GM23338 (cell line): ENCODE data around the gene SNAPC2. TPM values are rescaled to one million over a fixed set of nuclear protein-coding genes. Genes with fewer than 3 reads are reported as not detected.

Experiments
- ATAC-seq: fragments of 200-7000 bp; cut with Tn5 transposase; 3 replicates; pipeline ENCODE4 v1.9.1; 2020
- DNase-seq: peaks from one replicate; pipeline ENCODE4 v3.0.0-alpha.2; 2015; ENCODE audit warnings: low spot score
- H2AFZ ChIP-seq: fragments of 200-600 bp; sonication (generic); 2 replicates; pipeline ENCODE4 v1.8.0; 2016; ENCODE audit warnings: antibody characterized with exemption, mild to moderate bottlenecking, moderate library complexity
- H3F3A ChIP-seq: fragments of 200-600 bp; sonication (generic); replicated peaks from 2 replicates; pipeline ENCODE4 v1.8.0; 2017; ENCODE audit warnings: antibody characterized with exemption, mixed run types, low read depth
- H3K27ac ChIP-seq: fragments of 200-600 bp; sonication (generic); 2 replicates; pipeline ENCODE4 v1.6.1; 2016; ENCODE audit warnings: low read depth
- H3K27me3 ChIP-seq: fragments of 200-600 bp; sonication (generic); 2 replicates; pipeline ENCODE4 v1.8.0; 2016; ENCODE audit warnings: mild to moderate bottlenecking, mixed run types, moderate library complexity; ENCODE audit not compliant: insufficient read depth
- H3K36me3 ChIP-seq: fragments of 200-600 bp; sonication (generic); 2 replicates; pipeline ENCODE4 v1.8.0; 2016; ENCODE audit warnings: mild to moderate bottlenecking; ENCODE audit not compliant: insufficient read depth
- H3K4me1 ChIP-seq: fragments of 200-600 bp; sonication (generic); 2 replicates; pipeline ENCODE4 v1.8.0; 2016; ENCODE audit warnings: mild to moderate bottlenecking, moderate library complexity; ENCODE audit not compliant: insufficient read depth
- H3K4me2 ChIP-seq: fragments of 200-600 bp; sonication (generic); 2 replicates; pipeline ENCODE4 v1.7.1; 2017; ENCODE audit warnings: mixed run types
- H3K4me3 ChIP-seq: fragments of 200-600 bp; sonication (generic); 2 replicates; pipeline ENCODE4 v1.6.1; 2016; ENCODE audit warnings: mixed run types
- H3K79me2 ChIP-seq: fragments of 200-600 bp; sonication (generic); replicated peaks from 2 replicates; pipeline ENCODE4 v1.8.0; 2017; ENCODE audit warnings: mild to moderate bottlenecking; ENCODE audit not compliant: insufficient read depth
- H3K9me2 ChIP-seq: fragments of 200-600 bp; sonication (generic); 2 replicates; pipeline ENCODE4 v1.8.0; 2017; ENCODE audit not compliant: insufficient read depth
- H4K20me1 ChIP-seq: fragments of 200-600 bp; sonication (generic); replicated peaks from 2 replicates; pipeline ENCODE4 v1.8.0; 2017; ENCODE audit warnings: mild to moderate bottlenecking; ENCODE audit not compliant: insufficient read depth
- H3K27ac Mint-ChIP-seq: 2 replicates; pipeline ENCODE4 v1.8.0; 2020; ENCODE audit warnings: inconsistent platforms, mild to moderate bottlenecking, moderate library complexity, mixed read lengths
- H3K27me3 Mint-ChIP-seq: 3 replicates; pipeline ENCODE4 v1.8.0; 2022; ENCODE audit warnings: low read depth, mild to moderate bottlenecking, moderate library complexity, mixed read lengths, inconsistent platforms; ENCODE audit not compliant: insufficient read depth, poor library complexity
- H3K36me3 Mint-ChIP-seq: 3 replicates; pipeline ENCODE4 v1.8.0; 2021; ENCODE audit warnings: low read depth, mild to moderate bottlenecking, inconsistent platforms, moderate library complexity, mixed read lengths
- H3K4me1 Mint-ChIP-seq: 3 replicates; pipeline ENCODE4 v1.8.0; 2020; ENCODE audit warnings: mild to moderate bottlenecking, inconsistent platforms, mixed read lengths
- H3K4me3 Mint-ChIP-seq: 3 replicates; pipeline ENCODE4 v1.8.0; 2021; ENCODE audit warnings: moderate library complexity, mild to moderate bottlenecking, inconsistent platforms, mixed read lengths
- H3K9me3 Mint-ChIP-seq: 3 replicates; pipeline ENCODE4 v1.8.0; 2020; ENCODE audit warnings: moderate library complexity, mild to moderate bottlenecking, inconsistent platforms, mixed read lengths
- JUNB ChIP-seq: IDR thresholded peaks from one replicate; pipeline ENCODE4 v1.6.1; 2016; ENCODE audit warnings: antibody characterized with exemption; ENCODE audit not compliant: unreplicated experiment
- POLR2AphosphoS5 ChIP-seq: IDR thresholded peaks from 2 replicates; pipeline ENCODE4 v1.6.1; 2016; ENCODE audit warnings: antibody characterized with exemption, low read depth
- polyA plus RNA-seq: library from polyadenylated mRNA; unstranded; fragments of >200 nt; fragmentation: Nextera tagmentation; extraction: Ambion mirVana; gene quantifications from 2 replicates; pipeline ENCODE4 v1.2.1, GENCODE V29; 2016
- total RNA-seq: library from RNA; depleted of rRNA; stranded (reverse); fragments of >200 nt; shearing (Covaris generic); gene quantifications from 2 replicates; pipeline ENCODE4 v1.2.3, GENCODE V29; 2014
- TF ChIP-seq, protein P1 (sequence below): IDR thresholded peaks from 2 replicates; pipeline ENCODE4 v1.6.1; 2016; ENCODE audit warnings: antibody characterized with exemption
- TF ChIP-seq, protein P2 (sequence below), 2 experiments: fragments of 200-600 bp in 1 of 2; sonication (generic) in 1 of 2; conservative IDR thresholded peaks; 2 replicates each; pipeline versions ENCODE4 v1.5.1 to v1.6.1; 2016 to 2017; ENCODE audit warnings: antibody characterized with exemption in 2 of 2, low read depth in 2 of 2, mild to moderate bottlenecking in 2 of 2, moderate library complexity in 1 of 2
- TF ChIP-seq, protein P3 (sequence below): IDR thresholded peaks from one replicate; pipeline ENCODE4 v1.6.1; 2018; ENCODE audit warnings: antibody characterized with exemption; ENCODE audit not compliant: unreplicated experiment
- TF ChIP-seq, protein P4 (sequence below): fragments of 250-450 bp; sonication (Bioruptor Pico); IDR thresholded peaks from 2 replicates; pipeline ENCODE4 v1.5.0; 2020; ENCODE audit warnings: mild to moderate bottlenecking, moderate library complexity

SNAPC2 gene
- total and polyA plus RNA-seq, 2 experiments from 2014 or later = 17.1 to 25.1 TPM

DNA sequence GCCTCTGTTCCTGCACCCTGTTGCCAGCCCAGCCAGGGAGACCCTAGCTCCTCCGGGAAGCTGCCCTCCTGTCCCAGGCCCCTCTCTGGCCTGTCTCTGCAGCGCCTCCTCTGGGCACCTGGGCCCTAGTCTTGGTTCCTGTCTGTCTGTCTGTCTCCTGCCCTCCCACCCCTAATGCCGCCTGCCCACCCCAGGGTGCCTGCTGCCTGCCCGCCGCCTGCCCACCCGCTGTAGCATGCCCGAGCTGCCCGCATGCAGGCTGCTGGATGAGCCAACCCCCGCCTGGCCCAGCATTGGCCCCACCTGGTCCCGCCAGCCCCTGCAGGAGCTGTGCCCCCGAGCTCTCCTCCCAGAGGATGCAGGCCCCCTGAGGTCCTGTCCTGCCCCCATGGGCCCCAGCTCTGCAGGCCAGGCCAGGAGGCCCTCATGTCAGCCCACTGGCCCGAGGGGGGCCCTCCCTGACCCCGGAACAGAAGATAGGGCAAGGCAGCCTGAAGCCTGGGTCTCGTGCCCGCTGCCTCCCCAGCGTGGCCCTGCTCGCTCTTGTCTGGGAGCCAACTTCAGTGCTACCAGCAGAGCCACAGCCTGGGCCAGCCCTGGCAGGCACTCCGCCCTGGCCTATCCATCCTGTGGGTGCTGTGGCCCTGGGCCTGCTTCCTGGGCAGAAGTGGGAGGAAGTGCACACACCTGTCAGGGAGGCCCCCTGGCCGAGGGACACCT lies 11.2 kb upstream of the SNAPC2 start:
- Histone ChIP-seq H3F3A (0 out of 2 replicates have a peak, but pooled peaks cover 3% of the 10 kb centered on the region), H3K27me3 (peaks cover 3% of the 10 kb centered on the region; the same call in 1 of the 2 replicates), H3K79me2 (peaks cover 32% of the 10 kb centered on the region), H3K36me3 (no peaks in the 10 kb centered on the region; the same call in 1 of the 2 replicates), H3K4me1 (peaks cover 8% of the 10 kb centered on the region), H3K27ac (no peak overlapping the region), H3K4me2 (no peak overlapping the region), H4K20me1 (peaks cover 5% of the 10 kb centered on the region), H3K9me2 (no peaks in the 10 kb centered on the region), H3K4me3 (no peak overlapping the region), H2AFZ (no peak overlapping the region)
- peak; percentile 49 for ATAC-seq
- no peaks in the 10 kb centered on the region; the same call in 2 of the 3 replicates for H3K9me3 Mint-ChIP-seq
- DNase-seq = peak; percentile 44
- H3K4me3 Mint-ChIP-seq = no peak overlapping the region
- H3K27ac Mint-ChIP-seq = no peak overlapping the region
- peaks cover 21% of the 10 kb centered on the region for H3K36me3 Mint-ChIP-seq
- peaks cover 12% of the 10 kb centered on the region for H3K4me1 Mint-ChIP-seq
- TF ChIP-seq, protein P1, sequence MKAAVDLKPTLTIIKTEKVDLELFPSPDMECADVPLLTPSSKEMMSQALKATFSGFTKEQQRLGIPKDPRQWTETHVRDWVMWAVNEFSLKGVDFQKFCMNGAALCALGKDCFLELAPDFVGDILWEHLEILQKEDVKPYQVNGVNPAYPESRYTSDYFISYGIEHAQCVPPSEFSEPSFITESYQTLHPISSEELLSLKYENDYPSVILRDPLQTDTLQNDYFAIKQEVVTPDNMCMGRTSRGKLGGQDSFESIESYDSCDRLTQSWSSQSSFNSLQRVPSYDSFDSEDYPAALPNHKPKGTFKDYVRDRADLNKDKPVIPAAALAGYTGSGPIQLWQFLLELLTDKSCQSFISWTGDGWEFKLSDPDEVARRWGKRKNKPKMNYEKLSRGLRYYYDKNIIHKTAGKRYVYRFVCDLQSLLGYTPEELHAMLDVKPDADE = no peak
- TF ChIP-seq, protein P2, sequence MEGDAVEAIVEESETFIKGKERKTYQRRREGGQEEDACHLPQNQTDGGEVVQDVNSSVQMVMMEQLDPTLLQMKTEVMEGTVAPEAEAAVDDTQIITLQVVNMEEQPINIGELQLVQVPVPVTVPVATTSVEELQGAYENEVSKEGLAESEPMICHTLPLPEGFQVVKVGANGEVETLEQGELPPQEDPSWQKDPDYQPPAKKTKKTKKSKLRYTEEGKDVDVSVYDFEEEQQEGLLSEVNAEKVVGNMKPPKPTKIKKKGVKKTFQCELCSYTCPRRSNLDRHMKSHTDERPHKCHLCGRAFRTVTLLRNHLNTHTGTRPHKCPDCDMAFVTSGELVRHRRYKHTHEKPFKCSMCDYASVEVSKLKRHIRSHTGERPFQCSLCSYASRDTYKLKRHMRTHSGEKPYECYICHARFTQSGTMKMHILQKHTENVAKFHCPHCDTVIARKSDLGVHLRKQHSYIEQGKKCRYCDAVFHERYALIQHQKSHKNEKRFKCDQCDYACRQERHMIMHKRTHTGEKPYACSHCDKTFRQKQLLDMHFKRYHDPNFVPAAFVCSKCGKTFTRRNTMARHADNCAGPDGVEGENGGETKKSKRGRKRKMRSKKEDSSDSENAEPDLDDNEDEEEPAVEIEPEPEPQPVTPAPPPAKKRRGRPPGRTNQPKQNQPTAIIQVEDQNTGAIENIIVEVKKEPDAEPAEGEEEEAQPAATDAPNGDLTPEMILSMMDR (conservative IDR thresholded peaks at IDR 0.05; ENCODE audit: low read depth in 2 of 2) = peak in 1 of 2 experiments; percentile 52; a peak in 3 of 4 replicates
- peaks cover 21% of the 10 kb centered on the region for H3K27me3 Mint-ChIP-seq

DNA sequence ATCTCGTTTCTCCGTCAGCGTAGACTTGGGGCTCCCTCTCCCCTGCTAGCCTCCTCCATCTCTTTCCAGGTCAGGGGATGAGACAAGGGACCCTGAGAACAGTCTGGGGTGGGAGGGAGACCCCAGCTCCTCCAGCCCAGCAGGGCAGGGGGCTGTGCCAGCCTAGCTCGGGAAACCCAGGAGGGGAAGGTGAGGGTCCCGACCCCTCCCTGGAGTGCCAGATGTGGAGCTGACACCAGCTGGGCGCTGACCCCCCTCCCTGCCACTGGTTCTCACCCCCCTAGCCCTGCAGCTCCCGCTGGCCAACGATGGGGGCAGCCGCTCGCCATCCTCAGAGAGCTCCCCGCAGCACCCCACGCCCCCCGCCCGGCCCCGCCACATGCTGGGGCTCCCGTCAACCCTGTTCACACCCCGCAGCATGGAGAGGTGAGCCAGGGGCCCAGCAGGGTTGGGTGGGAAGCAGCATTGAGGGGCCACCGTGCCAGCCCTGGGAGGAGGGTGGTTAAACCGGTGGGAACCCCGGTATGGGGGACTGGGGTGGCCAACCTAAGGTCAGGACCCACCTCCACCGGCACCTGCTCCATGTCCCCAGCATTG lies 10.6 kb upstream of the SNAPC2 start:
- H3K4me1 ChIP-seq = peaks cover 6% of the 10 kb centered on the region
- peaks cover 10% of the 10 kb centered on the region for H3K4me1 Mint-ChIP-seq
- H3K36me3 ChIP-seq = no peaks in the 10 kb centered on the region; the same call in 1 of the 2 replicates
- H3K27me3 Mint-ChIP-seq = peaks cover 18% of the 10 kb centered on the region
- peaks cover 29% of the 10 kb centered on the region for H3K79me2 ChIP-seq
- H3K27ac ChIP-seq = no peak overlapping the region
- no peaks in the 10 kb centered on the region for H3K9me2 ChIP-seq
- H3K9me3 Mint-ChIP-seq = no peaks in the 10 kb centered on the region; the same call in 2 of the 3 replicates
- peaks cover 21% of the 10 kb centered on the region for H3K36me3 Mint-ChIP-seq
- ATAC-seq = no peak
- H3K27ac Mint-ChIP-seq = no peak overlapping the region
- 0 out of 2 replicates have a peak, but pooled peaks cover 3% of the 10 kb centered on the region for H3F3A ChIP-seq
- H3K4me2 ChIP-seq = no peak overlapping the region
- no peak overlapping the region for H3K4me3 Mint-ChIP-seq
- H3K4me3 ChIP-seq = no peak overlapping the region
- no peak overlapping the region for H2AFZ ChIP-seq
- peaks cover 5% of the 10 kb centered on the region for H4K20me1 ChIP-seq
- DNase-seq = no peak
- peaks cover 9% of the 10 kb centered on the region for H3K27me3 ChIP-seq
- TF ChIP-seq POLR2AphosphoS5 (no peak), JUNB (no peak)
- TF ChIP-seq, protein P3, sequence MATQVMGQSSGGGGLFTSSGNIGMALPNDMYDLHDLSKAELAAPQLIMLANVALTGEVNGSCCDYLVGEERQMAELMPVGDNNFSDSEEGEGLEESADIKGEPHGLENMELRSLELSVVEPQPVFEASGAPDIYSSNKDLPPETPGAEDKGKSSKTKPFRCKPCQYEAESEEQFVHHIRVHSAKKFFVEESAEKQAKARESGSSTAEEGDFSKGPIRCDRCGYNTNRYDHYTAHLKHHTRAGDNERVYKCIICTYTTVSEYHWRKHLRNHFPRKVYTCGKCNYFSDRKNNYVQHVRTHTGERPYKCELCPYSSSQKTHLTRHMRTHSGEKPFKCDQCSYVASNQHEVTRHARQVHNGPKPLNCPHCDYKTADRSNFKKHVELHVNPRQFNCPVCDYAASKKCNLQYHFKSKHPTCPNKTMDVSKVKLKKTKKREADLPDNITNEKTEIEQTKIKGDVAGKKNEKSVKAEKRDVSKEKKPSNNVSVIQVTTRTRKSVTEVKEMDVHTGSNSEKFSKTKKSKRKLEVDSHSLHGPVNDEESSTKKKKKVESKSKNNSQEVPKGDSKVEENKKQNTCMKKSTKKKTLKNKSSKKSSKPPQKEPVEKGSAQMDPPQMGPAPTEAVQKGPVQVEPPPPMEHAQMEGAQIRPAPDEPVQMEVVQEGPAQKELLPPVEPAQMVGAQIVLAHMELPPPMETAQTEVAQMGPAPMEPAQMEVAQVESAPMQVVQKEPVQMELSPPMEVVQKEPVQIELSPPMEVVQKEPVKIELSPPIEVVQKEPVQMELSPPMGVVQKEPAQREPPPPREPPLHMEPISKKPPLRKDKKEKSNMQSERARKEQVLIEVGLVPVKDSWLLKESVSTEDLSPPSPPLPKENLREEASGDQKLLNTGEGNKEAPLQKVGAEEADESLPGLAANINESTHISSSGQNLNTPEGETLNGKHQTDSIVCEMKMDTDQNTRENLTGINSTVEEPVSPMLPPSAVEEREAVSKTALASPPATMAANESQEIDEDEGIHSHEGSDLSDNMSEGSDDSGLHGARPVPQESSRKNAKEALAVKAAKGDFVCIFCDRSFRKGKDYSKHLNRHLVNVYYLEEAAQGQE = no peak
- TF ChIP-seq, protein P4, sequence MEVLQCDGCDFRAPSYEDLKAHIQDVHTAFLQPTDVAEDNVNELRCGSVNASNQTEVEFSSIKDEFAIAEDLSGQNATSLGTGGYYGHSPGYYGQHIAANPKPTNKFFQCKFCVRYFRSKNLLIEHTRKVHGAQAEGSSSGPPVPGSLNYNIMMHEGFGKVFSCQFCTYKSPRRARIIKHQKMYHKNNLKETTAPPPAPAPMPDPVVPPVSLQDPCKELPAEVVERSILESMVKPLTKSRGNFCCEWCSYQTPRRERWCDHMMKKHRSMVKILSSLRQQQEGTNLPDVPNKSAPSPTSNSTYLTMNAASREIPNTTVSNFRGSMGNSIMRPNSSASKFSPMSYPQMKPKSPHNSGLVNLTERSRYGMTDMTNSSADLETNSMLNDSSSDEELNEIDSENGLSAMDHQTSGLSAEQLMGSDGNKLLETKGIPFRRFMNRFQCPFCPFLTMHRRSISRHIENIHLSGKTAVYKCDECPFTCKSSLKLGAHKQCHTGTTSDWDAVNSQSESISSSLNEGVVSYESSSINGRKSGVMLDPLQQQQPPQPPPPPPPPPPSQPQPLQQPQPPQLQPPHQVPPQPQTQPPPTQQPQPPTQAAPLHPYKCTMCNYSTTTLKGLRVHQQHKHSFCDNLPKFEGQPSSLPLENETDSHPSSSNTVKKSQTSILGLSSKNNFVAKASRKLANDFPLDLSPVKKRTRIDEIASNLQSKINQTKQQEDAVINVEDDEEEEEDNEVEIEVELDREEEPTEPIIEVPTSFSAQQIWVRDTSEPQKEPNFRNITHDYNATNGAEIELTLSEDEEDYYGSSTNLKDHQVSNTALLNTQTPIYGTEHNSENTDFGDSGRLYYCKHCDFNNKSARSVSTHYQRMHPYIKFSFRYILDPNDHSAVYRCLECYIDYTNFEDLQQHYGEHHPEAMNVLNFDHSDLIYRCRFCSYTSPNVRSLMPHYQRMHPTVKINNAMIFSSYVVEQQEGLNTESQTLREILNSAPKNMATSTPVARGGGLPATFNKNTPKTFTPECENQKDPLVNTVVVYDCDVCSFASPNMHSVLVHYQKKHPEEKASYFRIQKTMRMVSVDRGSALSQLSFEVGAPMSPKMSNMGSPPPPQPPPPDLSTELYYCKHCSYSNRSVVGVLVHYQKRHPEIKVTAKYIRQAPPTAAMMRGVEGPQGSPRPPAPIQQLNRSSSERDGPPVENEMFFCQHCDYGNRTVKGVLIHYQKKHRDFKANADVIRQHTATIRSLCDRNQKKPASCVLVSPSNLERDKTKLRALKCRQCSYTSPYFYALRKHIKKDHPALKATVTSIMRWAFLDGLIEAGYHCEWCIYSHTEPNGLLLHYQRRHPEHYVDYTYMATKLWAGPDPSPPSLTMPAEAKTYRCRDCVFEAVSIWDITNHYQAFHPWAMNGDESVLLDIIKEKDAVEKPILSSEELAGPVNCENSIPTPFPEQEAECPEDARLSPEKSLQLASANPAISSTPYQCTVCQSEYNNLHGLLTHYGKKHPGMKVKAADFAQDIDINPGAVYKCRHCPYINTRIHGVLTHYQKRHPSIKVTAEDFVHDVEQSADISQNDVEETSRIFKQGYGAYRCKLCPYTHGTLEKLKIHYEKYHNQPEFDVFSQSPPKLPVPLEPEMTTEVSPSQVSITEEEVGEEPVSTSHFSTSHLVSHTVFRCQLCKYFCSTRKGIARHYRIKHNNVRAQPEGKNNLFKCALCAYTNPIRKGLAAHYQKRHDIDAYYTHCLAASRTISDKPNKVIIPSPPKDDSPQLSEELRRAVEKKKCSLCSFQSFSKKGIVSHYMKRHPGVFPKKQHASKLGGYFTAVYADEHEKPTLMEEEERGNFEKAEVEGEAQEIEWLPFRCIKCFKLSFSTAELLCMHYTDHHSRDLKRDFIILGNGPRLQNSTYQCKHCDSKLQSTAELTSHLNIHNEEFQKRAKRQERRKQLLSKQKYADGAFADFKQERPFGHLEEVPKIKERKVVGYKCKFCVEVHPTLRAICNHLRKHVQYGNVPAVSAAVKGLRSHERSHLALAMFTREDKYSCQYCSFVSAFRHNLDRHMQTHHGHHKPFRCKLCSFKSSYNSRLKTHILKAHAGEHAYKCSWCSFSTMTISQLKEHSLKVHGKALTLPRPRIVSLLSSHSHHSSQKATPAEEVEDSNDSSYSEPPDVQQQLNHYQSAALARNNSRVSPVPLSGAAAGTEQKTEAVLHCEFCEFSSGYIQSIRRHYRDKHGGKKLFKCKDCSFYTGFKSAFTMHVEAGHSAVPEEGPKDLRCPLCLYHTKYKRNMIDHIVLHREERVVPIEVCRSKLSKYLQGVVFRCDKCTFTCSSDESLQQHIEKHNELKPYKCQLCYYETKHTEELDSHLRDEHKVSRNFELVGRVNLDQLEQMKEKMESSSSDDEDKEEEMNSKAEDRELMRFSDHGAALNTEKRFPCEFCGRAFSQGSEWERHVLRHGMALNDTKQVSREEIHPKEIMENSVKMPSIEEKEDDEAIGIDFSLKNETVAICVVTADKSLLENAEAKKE (CRISPR knock-in tag) = no peak
